Measurements from ENCODE around the gene C2CD4D.

C2CD4D gene

DNA sequence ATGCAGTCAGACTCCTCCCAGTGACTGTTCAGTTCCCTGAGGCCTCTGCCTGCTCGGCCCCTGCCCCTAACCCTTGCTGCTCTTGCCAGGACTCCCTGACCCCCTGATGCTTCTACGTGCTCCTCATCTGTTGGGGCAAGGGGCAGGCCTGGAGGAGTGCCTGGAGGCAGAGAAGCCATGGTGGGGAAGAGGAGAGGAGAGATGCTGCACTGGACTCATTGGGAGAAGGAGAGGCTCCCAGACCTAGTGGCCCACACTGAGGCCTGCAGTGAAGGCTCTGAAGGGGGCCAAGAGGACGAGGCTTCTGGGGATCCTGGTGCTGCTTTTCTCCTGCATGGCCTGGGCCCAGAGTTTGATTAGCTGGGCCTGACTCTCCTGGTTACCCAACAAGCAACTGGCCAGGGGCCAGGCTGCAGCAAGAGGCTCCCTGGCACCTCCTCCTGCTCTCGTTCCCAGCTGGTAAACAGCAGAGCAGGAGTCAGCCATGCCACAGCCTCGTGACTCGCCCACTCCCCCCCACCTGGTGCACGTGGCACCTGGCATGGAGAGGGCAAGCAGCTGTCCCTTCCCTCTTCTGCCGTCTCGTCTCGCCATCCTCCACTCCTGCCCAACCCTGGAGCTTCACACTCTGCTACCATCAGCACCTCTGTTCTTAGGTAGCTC lies 7.2 kb downstream of the C2CD4D start:
- no peak for DNase-seq

DNA sequence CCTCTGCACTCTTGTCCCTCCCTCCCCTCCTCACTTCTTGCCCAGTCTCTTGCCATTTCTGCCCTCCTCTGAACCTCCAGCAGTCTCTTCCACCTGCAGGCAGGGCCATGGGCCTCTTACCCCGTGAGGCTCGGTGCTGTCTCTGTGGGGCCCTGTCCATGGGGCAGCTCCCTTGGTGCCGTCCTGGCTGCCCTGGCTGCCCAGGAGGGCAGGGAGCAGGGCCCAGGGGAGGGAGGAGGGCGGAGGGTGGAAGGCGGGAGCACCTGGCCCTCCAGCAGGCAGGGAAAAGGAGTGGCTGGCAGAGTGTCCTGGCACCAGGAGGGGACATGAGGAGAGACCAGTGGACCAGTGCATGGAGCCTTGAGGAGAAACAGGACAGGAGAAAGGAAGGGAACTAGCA lies 8.0 kb downstream of the C2CD4D start, which contains the start of gene RORC:
Gene RORC (minus strand): TSS at position 198 of the 400 bp plus-strand sequence. CDS start 38 bp downstream, at position 160.
- DNase-seq = no peak

DNA sequence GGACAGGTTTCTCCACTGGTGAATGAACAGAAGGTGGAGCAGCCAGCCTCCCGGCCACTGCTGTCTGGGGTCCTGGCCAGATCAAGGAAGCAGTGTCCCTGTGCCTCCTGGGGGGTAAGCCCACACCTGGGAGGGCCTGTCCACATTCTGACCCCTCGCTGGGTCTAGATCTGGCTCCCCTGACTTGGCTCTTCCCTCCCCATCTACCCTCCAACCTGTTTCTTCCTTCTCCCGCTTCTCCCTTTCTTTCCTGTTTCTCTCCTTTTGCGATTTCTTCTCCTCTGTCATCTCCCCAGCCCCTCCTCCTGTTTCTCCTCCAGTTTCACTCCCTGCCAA lies 8.4 kb downstream of the C2CD4D start:
- DNase-seq = no peak

DNA sequence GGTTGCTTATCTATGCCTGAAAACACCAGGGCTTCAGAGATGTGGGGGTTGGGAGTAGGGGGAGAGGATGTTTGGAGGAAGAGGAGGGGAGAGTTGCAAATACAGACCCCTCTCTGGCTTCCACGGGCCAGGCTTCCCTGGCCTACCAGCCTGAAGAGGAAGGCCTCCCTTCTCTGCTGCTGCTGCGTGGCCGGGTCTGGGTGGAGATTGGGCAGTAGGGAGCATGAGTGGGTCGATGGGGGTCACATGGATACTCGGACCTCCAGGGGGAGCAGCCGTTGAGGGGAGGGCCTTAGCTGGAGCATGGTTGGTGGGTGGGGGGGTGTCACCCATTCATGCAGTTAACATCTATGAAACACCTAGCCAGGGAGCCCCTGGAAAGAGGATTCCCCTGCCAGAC lies 9.6 kb downstream of the C2CD4D start:
- no peak for DNase-seq

DNA sequence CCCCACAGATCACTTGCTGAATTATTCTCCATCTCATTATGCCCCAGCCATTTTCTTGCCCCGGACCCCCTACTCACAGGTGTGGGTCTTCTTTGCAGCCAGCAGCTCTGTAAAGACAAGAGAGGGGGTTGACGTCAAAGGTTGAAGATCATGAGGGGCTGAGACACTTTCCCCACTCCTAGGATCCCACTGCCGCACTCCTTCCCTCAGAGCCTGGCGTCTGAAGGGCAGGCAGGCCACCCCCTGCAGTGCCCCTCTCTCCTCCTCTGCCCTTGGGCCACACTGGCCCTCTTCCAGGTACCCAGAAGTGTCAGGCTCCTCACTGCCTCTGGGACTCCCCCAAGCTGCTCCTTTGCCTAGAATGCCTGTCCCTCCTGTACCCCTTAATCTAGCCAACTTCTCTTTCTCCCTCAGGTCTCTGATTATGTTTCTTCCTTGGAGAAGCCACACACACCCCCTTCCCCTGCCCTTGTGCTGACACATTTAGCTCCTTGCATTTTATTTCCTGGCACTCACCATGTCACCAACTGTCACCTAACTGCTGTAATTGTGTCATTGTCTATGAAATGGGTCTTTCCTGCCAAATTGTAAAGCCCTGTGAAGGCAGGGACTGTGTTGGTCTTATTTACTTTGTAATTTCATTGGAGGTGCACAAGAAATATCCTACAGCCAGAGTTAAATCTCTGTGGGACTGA lies 10.1 kb downstream of the C2CD4D start:
- DNase-seq = no peak

DNA sequence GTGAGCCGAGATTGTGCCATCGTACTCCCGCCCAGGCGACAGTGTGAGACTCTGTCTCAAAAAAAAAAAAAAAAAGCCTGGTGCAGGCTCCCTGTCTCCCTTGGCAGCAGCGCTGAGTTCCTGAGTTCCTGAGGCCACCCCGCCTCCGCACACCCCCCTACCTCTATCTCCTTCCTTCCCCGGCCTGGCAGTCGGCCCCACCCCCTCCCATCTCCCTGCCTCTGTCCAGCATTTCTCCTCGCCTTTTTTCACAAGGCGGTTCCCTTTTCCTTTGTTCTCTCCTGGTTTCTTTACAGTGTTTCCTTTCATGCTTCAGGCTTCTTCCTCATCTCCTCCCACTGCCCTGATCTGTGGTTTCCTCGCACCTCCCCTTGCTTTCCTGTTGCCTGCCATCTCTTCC lies 10.7 kb downstream of the C2CD4D start:
- peak in 1 of 2 donors; percentile 22 for DNase-seq

DNA sequence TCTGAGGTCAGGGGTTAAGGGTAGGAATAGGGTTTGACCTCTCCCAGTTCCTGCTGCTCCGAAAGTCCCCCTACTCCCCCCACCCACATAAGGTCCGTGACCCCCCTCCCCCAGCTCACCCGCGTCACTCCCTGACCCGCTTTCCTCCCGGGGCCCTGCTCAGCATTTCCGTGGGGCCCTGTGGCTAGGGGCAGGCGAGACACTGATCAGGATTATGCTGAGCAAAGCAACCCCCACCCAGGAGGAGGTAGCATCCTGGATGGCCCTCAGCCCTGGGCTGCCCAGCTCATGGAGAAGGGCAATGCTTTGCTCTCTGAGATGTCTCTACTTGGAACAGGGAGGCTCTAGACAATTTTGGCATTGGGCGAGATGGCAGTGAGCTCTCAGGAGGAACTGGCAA lies 11.8 kb downstream of the C2CD4D start:
- DNase-seq = no peak

DNA sequence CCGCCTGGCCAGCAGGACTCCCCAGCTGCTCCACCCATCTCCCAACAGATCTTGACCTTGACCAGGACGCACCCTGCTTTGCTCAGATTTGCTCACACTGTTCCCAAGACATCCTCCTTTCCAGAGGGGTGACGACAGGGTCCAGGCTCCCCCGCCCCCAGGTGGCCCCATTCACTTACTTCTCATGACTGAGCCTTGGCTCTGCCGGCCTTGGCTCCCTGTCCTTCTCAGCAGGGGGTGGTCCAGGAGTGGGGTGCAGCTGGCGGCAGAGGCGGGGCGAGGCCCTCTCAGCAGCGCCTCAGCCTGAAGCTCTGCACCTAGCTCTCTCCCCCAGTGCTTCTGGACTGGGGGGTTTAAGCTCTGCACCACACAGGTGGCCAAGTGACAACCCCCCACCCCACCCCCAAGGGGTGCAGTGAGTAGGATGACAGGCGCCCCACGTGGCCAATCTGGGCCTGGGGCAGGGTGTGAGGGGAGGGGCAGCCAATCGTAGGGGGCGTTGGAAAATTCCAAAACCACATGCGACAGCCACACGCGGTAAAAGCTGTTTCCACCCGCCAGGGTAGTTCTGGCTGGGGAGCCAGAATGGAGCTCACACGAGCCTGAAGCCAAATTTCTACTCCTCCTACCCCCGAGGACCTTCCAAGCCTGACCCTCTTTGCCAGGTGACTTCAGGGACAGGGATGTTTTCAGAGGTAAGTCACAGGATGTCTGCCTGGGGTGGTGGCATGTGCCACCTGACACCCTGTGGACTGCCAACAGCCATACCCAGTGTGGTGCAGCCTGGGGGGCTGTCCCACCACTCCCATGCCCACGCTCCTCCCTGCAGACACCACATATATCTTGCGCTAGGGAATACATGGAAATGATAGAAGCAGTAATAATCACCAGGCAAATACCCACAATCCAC lies 13.6 kb downstream of the C2CD4D start:
- no peak for DNase-seq

DNA sequence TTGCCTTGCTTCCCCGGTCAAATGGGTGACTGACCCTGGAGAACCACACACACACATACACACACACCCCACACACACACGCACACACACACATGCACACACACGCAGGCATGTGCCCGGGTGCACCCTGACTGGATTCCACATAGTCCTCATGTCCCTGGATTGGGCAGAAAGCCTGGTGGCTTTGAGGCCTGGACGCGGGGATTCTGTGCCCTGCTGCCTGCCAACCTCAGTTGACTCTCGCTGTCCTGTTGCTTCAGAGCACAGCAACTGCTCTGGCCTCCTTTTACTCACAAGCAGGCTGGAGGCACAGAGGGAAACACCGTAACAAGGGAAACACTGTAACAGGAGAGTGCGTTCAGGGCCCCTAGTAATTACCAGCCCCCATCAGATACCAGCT lies 14.4 kb downstream of the C2CD4D start:
- no peak for DNase-seq

DNA sequence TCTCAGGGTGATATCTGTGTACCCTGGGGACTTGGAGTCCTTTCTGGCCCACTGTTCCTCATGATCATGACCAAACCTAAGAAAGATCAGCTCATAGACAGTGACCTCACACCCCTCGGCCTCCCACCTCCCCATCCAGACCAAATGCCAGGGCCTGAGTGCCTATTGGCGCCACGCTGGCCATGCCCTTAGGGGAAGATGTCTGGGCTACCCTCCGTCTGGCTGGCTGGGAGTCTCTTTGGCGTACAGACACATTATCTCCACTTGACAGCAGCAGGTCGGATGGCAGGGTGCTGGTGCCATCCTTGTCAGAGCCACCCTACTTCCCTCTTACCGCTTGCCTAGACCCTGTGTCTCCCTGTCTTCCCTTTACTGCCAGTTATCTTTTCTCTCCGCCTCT lies 16.4 kb downstream of the C2CD4D start:
- no peak for DNase-seq

DNA sequence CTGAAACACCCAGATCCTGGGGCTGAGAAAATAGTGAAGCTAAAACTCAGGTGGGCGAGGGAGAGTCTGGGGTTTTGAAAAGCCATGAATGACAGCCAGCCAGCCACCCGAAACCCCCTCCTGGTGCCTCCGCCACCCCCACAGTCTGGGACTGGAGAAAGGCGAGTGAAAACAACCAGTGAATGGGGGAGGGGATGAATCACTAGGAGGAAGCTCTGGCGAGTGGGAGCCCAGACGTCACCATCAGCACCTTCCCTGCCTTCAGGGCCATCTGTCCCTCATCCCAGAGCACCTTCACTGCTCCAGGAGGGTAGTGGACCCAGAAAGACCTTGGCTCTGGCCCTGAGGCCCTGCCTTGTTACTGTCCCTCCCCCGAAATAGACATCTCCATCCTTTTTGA lies 17.2 kb downstream of the C2CD4D start:
- no peak for DNase-seq

DNA sequence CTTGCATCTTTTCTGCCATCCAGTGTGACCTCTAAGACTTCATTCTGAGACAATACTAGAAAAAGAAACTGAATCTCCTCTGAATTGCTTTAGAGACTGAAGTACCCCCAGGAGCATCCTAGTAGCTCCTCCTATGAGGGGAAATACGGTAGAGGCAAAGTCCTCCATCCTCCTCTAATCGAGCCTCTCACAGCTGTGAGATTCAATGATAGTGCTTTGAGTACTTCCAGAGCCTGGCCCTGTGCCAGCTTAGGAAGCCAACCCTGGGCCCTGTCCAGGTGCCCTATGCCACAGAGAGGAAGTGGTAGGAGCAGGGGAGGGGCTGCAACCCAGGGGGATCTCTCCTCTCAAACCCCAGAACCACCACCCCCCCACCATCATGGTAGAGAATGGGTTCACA lies 18.7 kb downstream of the C2CD4D start:
- DNase-seq = no peak

DNA sequence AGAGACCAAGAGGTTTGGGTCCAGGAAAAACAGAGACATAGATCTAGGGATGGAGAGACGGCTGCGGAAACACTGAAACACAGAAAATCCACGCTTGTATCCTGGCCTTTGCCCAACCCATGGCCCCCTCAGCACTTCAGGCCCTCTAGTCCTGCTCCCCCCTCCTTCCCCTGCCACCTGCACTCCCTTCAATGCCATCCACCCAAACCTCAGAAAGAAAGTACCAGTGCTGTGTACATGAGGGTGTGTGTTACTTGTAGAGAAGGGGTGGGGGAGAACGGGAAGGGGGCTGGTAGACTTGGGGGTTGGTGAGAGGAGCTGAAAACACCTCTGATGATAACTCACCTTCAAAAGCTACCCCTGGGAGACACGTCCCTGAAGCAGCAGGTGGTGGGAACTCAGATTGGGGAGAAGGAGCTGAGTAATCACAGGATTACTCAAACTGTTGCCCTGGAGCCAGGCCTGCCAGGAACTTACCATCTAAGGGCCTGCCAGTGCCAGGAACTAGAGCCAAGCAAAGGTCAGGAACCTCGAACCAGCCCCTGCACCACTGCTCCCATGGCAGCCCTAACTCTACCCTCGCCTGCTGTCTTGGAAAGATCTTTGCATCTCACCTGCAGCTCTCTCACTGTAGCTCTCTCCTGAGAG lies 19.5 kb downstream of the C2CD4D start:
- DNase-seq = no peak

DNA sequence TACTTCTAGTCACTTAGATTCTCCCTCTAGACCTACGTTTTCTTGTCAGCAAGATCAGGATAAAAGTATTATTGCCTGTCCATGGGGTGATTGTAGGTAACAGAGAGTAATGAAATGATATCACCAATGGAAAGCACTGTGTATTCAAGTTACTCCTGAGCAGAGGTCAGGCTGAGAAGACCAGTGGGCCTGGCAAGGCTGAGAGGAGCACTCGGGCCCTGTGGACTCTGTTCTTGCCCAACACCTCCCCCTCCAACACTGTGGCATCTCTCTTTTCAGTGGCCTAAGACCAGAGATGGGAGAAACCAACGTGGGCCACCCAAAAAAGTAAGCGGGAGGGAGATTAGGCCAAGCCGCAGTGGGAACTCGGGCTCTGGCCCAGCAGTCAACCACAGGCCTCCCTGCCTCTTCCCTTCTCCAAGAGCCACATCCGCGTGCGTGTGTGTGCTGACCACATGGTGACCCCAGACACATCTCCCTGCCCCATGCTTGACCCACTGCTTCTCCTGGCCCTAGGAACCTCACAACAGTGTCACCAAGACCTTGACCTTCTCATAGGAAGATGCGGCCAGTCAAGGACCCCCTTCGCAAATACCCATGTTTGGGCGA lies 20.3 kb downstream of the C2CD4D start:
- DNase-seq = no peak

DNA sequence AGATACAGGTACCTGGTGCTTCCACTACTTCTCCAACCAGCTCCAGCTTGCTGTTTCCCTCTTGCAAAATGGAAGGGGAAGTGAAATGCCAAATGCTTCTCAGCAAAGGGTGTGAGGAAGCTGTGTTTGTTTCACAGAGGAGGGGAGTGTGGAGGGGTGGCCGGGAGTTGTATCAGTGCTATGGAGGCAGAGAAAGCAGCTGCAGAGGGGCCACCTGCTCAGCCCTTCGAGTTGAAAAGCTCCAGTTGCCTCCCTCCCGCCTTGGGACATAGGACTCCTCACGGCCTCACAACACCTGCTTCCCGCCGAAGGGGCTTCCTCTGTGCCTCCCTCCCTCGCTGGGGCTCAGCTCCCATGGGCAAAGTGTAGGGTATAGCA lies 22.3 kb downstream of the C2CD4D start:
- no peak for DNase-seq

DNA sequence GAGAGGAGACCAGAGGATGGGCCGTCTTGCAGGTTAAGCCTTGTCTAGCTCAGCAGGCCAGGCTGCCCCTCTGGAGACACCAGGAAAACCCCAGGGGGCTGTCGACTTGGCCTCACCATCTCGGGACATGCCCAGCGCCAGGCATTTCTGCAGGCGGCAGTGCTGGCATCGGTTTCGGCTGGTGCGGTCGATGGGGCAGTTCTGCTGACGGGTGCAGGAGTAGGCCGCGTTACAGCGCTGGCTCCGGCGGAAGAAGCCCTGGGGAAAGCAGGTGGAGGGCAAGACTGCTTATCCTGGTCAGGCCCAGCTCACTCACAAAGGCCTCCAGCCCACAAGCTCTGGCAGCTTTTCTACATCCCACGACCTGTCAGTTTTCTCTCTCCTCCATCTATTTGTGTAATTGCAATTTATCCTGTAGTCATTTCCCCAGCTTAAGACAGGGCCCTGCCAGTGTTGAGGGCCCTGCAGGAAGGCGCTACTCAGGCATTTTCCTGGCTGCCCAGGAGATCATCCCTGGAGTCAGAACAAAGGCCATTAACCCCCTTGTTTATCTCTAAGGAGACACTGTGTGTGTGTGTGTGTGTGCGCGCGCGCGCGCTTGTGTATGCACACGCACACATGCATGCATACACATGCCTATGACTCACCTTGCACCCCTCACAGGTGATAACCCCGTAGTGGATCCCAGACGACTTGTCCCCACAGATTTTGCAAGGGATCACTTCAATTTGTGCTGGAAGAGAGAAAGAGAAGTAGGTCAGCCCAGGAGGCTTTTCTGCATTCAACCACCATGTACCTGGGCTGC lies 22.9 kb downstream of the C2CD4D start:
- DNase-seq = no peak

DNA sequence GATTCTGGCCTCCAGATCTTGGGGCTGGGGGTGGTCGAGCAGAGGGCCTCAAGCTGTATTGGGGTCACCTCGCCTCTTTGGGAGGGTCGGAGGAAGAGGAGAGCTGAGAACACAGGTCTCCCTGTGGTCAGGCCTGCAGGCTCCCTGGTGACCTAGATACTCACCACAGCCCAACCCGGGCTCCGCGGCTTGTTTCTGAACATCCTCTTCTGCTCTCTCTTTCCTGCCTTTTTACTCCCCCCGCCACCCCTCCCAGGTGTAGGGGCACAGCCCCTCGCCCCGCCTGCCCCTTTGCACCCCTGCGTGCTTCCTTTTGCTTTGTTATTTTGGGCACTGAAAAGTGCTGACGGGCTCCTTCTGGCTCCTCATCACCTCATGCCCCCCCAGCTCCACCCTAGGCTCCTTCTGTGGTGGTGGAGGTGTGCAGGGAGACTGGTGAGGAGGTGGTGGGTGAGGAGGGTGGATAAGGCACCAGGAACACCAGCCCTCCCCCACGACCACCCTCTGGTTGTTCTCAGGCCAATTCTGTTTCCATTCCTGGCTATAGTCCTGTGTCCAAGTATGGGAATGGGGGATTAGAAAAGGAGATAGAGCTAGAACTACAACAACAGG lies 23.8 kb downstream of the C2CD4D start:
- no peak for DNase-seq

DNA sequence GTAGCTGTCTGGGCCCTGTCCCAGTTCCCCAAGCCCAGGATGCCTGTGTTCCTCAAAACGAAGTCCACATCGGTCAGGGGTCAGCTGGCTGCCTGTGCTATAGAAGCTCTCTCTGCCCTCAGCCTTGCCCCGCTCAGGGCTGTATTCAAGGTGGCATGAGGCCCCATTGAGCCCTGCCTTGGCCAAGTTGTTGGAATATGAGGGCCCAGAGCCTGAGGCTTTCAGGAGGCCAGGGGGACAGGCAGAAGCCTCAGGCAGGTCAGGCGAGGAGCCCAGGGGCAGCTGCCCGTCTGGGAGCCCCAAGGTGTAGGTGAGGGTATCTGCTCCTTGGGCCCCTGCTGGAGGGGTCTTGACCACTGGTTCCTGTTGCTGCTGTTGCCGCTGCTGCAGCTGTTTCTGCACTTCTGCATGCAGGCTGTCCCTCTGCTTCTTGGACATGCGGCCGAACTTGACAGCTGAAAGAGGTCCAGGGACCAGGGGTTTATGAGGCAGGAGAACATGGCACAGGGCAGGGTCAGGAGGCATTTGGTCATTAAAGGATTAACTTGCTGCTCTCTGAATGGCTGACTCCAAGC lies 24.6 kb downstream of the C2CD4D start:
- no peak for DNase-seq

DNA sequence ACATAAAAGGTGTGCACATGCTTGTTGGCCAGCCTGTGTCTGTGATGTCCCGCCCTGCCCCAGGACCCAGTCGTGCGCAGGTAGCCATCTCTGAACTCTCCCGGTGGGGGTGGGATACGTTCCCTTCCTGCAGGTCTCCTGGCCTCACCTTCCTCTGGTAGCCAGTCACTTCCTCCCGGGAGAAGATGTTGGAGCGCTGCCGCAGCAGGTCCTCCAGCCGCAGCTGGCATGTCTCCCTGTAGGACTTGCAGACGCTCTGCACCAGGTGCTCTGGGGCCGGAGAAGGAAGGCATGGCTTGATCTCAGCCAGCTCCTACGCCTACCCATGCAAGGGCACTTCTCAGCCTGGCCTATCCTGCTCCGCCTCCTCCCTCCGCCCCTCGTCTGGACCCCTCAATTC lies 25.2 kb downstream of the C2CD4D start:
- no peak for DNase-seq

DNA sequence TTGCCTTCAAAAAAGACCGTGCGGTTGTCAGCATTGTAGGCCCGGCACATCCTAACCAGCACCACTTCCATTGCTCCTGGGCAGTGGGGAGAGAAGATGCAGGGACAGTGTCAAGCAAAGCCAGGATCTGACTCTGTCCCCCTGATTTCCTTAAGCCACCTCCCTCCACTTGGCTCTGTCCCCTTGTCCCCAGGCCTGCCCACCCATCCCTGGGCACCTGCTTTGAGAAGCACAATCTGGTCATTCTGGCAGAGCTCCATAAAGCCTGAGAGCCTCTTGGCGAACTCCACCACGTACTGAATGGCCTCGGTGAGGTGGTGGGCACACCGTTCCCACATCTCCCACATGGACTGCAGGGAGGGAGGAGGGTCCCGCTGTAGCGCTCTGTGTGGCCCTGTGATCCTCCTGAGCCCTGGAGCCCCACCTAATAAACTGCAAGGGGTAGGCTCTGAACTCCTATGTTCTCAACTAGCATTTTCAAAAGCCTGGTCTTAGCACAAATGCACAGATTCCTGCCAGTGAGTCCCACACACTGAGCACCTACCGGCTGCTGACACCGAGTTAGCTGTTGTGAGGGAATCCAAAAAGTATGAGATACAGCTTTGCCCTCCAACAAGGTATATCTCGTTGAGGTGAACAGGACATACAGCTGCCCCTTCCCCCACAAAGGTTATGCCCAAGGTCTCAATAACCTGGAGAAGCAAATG lies 26.2 kb downstream of the C2CD4D start:
- DNase-seq = no peak

DNA sequence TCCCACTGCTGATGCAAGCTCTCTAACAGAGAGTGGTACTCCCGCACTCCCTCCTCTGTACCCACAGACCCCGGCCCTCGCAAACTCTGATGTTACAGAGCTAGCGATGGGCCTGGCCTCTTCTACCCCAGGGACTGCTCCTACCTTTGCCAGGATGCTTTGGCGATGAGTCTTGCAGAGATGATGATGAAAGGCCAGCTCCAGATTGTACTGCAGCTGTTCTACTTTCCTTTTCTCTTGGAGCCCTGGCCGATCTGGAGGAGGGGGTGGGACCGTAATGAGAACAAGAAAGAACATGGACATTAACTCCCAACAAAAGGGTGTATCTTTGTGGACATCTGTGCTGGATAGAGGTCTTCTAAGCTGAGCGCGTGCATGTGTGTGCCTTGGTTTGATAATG lies 28.4 kb downstream of the C2CD4D start:
- DNase-seq = no peak
